ENCODE measurements around the gene TTC28. TPM values are rescaled to one million over a fixed set of nuclear protein-coding genes. Genes with fewer than 3 reads are reported as not detected.
"Not testable (repeated sequence)": the region's sequence is repeated elsewhere in the genome, so short reads cannot be mapped to it uniquely, and the experiment has no call there.

The TTC28 gene
- total RNA-seq, 6 experiments from 2014 or later: 10.8 to 18.9 (median 13.6) TPM

- Mint-ChIP-seq H3K4me1 (ENCODE audit: low read depth) (no peaks in the 10 kb centered on the region), H3K9me3 (peaks cover 13% of the 10 kb centered on the region), H3K4me3 (no peak overlapping the region), H3K36me3 (ENCODE audit: low read depth) (peaks cover 14% of the 10 kb centered on the region), H3K27ac (no peak overlapping the region), H3K27me3 (ENCODE audit: insufficient read depth) (no peaks in the 10 kb centered on the region; the same call in 1 of the 2 replicates)
- no peak for DNase-seq
- TF ChIP-seq CTCF (IDR thresholded peaks at IDR 0.05): no peak
Measured at GRCh38 chr22:28538922-28539321, 140.7 kb downstream of the TTC28 start.

- H3K27me3 Mint-ChIP-seq (ENCODE audit: insufficient read depth); DNase-seq; H3K4me1 Mint-ChIP-seq (ENCODE audit: low read depth): not testable (repeated sequence)
Measured at GRCh38 chr22:28530565-28530964, 149.1 kb downstream of the TTC28 start.

GRCh38 chr22:28529144-28529543 lies 150.5 kb downstream of the TTC28 start:
- peaks cover 23% of the 10 kb centered on the region for H3K36me3 Mint-ChIP-seq (ENCODE audit: low read depth)
- H3K27ac Mint-ChIP-seq: not testable (repeated sequence)

More at GRCh38 chr22:28530565-28530964, 149.1 kb downstream of the TTC28 start:
- H3K4me3 Mint-ChIP-seq, H3K27ac Mint-ChIP-seq: not testable (repeated sequence)
- Mint-ChIP-seq H3K9me3 (peaks cover 49% of the 10 kb centered on the region), H3K36me3 (ENCODE audit: low read depth) (peaks cover 23% of the 10 kb centered on the region)

GRCh38 chr22:28521451-28521850 lies 158.2 kb downstream of the TTC28 start:
- H3K27ac Mint-ChIP-seq: no peak overlapping the region
- peaks cover 11% of the 10 kb centered on the region for H3K4me1 Mint-ChIP-seq (ENCODE audit: low read depth)
- no peak for TF ChIP-seq CTCF (IDR thresholded peaks at IDR 0.05)
- no peaks in the 10 kb centered on the region for H3K36me3 Mint-ChIP-seq (ENCODE audit: low read depth)
- DNase-seq: no peak
- no peaks in the 10 kb centered on the region for H3K27me3 Mint-ChIP-seq (ENCODE audit: insufficient read depth)
- H3K9me3 Mint-ChIP-seq: no peaks in the 10 kb centered on the region
- H3K4me3 Mint-ChIP-seq: no peak overlapping the region

More at GRCh38 chr22:28529144-28529543, 150.5 kb downstream of the TTC28 start:
- peaks cover 48% of the 10 kb centered on the region for H3K9me3 Mint-ChIP-seq
- H3K4me1 Mint-ChIP-seq (ENCODE audit: low read depth); DNase-seq; H3K27me3 Mint-ChIP-seq (ENCODE audit: insufficient read depth); H3K4me3 Mint-ChIP-seq: not testable (repeated sequence)

- H3K9me3 Mint-ChIP-seq: peaks cover 29% of the 10 kb centered on the region
- DNase-seq: no peak
- H3K36me3 Mint-ChIP-seq (ENCODE audit: low read depth): peaks cover 16% of the 10 kb centered on the region
- no peak for TF ChIP-seq CTCF (IDR thresholded peaks at IDR 0.05)
- H3K27me3 Mint-ChIP-seq (ENCODE audit: insufficient read depth): no peaks in the 10 kb centered on the region
- H3K4me3 Mint-ChIP-seq: no peak overlapping the region
- no peak overlapping the region for H3K27ac Mint-ChIP-seq
- H3K4me1 Mint-ChIP-seq (ENCODE audit: low read depth): peaks cover 8% of the 10 kb centered on the region
Measured at GRCh38 chr22:28514321-28514821, 165.3 kb downstream of the TTC28 start.

GRCh38 chr22:28512387-28512786 lies 167.3 kb downstream of the TTC28 start:
- H3K27ac Mint-ChIP-seq; H3K4me1 Mint-ChIP-seq (ENCODE audit: low read depth): not testable (repeated sequence)

GRCh38 chr22:28507896-28508295 lies 171.7 kb downstream of the TTC28 start:
- H3K4me1 Mint-ChIP-seq (ENCODE audit: low read depth): peaks cover 12% of the 10 kb centered on the region
- H3K27ac Mint-ChIP-seq: no peak overlapping the region
- no peaks in the 10 kb centered on the region; the same call in 1 of the 2 replicates for H3K27me3 Mint-ChIP-seq (ENCODE audit: insufficient read depth)
- no peak for TF ChIP-seq CTCF (IDR thresholded peaks at IDR 0.05)
- H3K9me3 Mint-ChIP-seq: peaks cover 31% of the 10 kb centered on the region
- peaks cover 20% of the 10 kb centered on the region for H3K36me3 Mint-ChIP-seq (ENCODE audit: low read depth)
- DNase-seq: peak; percentile 21
- H3K4me3 Mint-ChIP-seq: no peak overlapping the region

More at GRCh38 chr22:28512387-28512786, 167.3 kb downstream of the TTC28 start:
- H3K27me3 Mint-ChIP-seq (ENCODE audit: insufficient read depth); H3K4me3 Mint-ChIP-seq; DNase-seq: not testable (repeated sequence)
- Mint-ChIP-seq H3K36me3 (ENCODE audit: low read depth) (peaks cover 20% of the 10 kb centered on the region), H3K9me3 (peaks cover 31% of the 10 kb centered on the region)
